Measurements from ENCODE around the gene OCA2.

GRCh38 chr15:27820722-27821121, 278.4 kb downstream of the OCA2 start:
- no peak for TF ChIP-seq CTCF (IDR thresholded peaks at IDR 0.05; ENCODE audit: control extremely low read depth in 1 of 3, insufficient read depth in 1 of 3, low read depth in 1 of 3, low read length in 3 of 3)
- TF ChIP-seq YY1 (IDR thresholded peaks at IDR 0.05; ENCODE audit: low read depth, low read length), result no peak
- no peak for TF ChIP-seq SIX5 (IDR thresholded peaks at IDR 0.05; ENCODE audit: low read depth, low read length)
- TF ChIP-seq EP300 (IDR thresholded peaks at IDR 0.05; ENCODE audit: borderline replicate concordance in 1 of 2, low read depth in 2 of 2, low read length in 2 of 2), result no peak
- TF ChIP-seq CREB1 (IDR thresholded peaks at IDR 0.05), result no peak
- TF ChIP-seq POLR2AphosphoS5 (IDR thresholded peaks at IDR 0.05; ENCODE audit: low read depth, low read length), result no peak
- TF ChIP-seq BRCA1 (IDR thresholded peaks at IDR 0.05; ENCODE audit: low read depth, low read length), result no peak
- TF ChIP-seq TCF12 (IDR thresholded peaks at IDR 0.05; ENCODE audit: low read depth, low read length), result no peak
- no peak for TF ChIP-seq ASH2L (IDR thresholded peaks at IDR 0.05; ENCODE audit: low read length)
- no peak for TF ChIP-seq EZH2 (IDR thresholded peaks at IDR 0.05; ENCODE audit: low read depth, low read length, severe bottlenecking)
- no peak for TF ChIP-seq HDAC6 (IDR thresholded peaks at IDR 0.05; ENCODE audit: low read depth, low read length)

All from H1 (cell line).